ENCODE results near the gene SPARCL1.

The SPARCL1 gene

GRCh38 chr4:87541521-87541920 is 12.3 kb upstream of the SPARCL1 start:
- no peak for DNase-seq

GRCh38 chr4:87540146-87541058 is 11.2 kb upstream of the SPARCL1 start:
- DNase-seq: no peak

GRCh38 chr4:87532907-87533306 is 3.7 kb upstream of the SPARCL1 start:
- no peak for DNase-seq

GRCh38 chr4:87532109-87532508 is 2.9 kb upstream of the SPARCL1 start:
- DNase-seq: no peak

GRCh38 chr4:87531621-87532020 is 2.4 kb upstream of the SPARCL1 start:
- no peak for DNase-seq

GRCh38 chr4:87530868-87531267 is 1.7 kb upstream of the SPARCL1 start:
- DNase-seq: no peak

GRCh38 chr4:87530229-87530628 is 1.1 kb upstream of the SPARCL1 start:
- no peak for DNase-seq

GRCh38 chr4:87527431-87528220 is 1.6 kb downstream of the SPARCL1 start:
- DNase-seq: no peak

GRCh38 chr4:87525636-87526295 is 3.4 kb downstream of the SPARCL1 start:
- DNase-seq: no peak

- DNase-seq: no peak
These were observed 4.7 kb downstream of the SPARCL1 start for GRCh38 chr4:87524456-87524855.

- no peak for DNase-seq
These were observed 5.9 kb downstream of the SPARCL1 start for GRCh38 chr4:87523307-87523706.

- no peak for DNase-seq
These were observed 7.3 kb downstream of the SPARCL1 start for GRCh38 chr4:87521757-87522374.

GRCh38 chr4:87521319-87521718 is 7.9 kb downstream of the SPARCL1 start:
- no peak for DNase-seq

GRCh38 chr4:87517621-87518020 is 11.6 kb downstream of the SPARCL1 start:
- no peak for DNase-seq

- DNase-seq: no peak
These were observed 12.5 kb downstream of the SPARCL1 start for GRCh38 chr4:87516683-87517082.

GRCh38 chr4:87512400-87512799 is 16.8 kb downstream of the SPARCL1 start:
- no peak for DNase-seq

GRCh38 chr4:87511500-87511899 is 17.7 kb downstream of the SPARCL1 start:
- DNase-seq: no peak

GRCh38 chr4:87510747-87511146 is 18.4 kb downstream of the SPARCL1 start:
- no peak for DNase-seq

GRCh38 chr4:87506974-87507701 is 22.0 kb downstream of the SPARCL1 start:
- no peak for DNase-seq

- DNase-seq: no peak
These were observed 23.3 kb downstream of the SPARCL1 start for GRCh38 chr4:87505862-87506261.

GRCh38 chr4:87502580-87503238 is 26.5 kb downstream of the SPARCL1 start:
- DNase-seq: no peak

GRCh38 chr4:87500092-87500462 is 29.1 kb downstream of the SPARCL1 start:
- DNase-seq: no peak

All from NCI-H345 (cell line).